HEK293T (cell line): ENCODE measurements around the gene IER5.

ENCODE experiments used
- BHLHE40 ChIP-seq: fragments of 450-650 bp; IDR thresholded peaks from 2 replicates; pipeline ENCODE4 v1.6.1; 2016; ENCODE audit warnings: mild to moderate bottlenecking, moderate library complexity, borderline replicate concordance
- FOXK2 ChIP-seq: fragments of 450-650 bp; IDR thresholded peaks from 2 replicates; pipeline ENCODE4 v1.6.1; 2016; ENCODE audit warnings: mild to moderate bottlenecking
- NFRKB ChIP-seq: fragments of 450-650 bp; IDR thresholded peaks from 2 replicates; pipeline ENCODE4 v1.6.1; 2016; ENCODE audit warnings: mild to moderate bottlenecking, moderate library complexity
- TARDBP ChIP-seq: fragments of 450-650 bp; IDR thresholded peaks from 2 replicates; pipeline ENCODE4 v1.6.1; 2016

DNA sequence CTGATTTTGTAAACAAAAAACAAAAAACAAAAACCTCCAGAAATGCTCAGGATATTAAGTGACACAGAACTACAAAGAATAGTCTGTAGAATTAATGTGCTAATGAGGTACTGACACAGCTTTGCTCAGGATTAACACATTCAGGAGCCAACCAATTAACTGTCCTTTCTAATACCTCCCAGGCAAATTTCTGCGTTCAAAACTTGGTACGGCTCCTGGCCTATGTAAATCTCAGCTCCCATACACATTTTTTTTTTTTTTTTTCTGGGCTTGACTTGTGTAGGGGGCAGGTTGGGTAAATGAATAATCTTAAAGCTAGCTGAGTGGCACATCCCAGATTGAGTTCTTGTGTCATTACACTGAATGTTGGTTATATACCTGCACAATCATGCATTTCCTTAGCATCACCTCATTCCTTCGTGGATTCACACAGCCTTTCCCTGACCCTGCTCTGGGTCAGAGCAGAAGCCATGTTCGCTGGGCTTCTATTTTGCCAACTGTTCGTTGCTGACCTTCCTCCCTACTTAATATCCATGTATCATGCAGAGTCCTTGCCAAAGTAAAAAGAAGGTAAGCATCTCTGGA, 12.6 kb upstream of the IER5 start:
- TF ChIP-seq TARDBP (no peak), NFRKB (no peak), BHLHE40 (no peak), FOXK2 (no peak)
